IPS-18c (cell line): ENCODE results near the gene ZBTB1.
"Not testable (repeated sequence)": the region's sequence is repeated elsewhere in the genome, so short reads cannot be mapped to it uniquely, and the experiment has no call there.

Experiments
- H3K4me3 ChIP-seq: 2 replicates; pipeline ENCODE4 v1.7.0; 2013; ENCODE audit warnings: low read depth, mild to moderate bottlenecking, low read length, moderate library complexity; ENCODE audit not compliant: insufficient read depth
- H3K9me3 ChIP-seq: one replicate; pipeline ENCODE4 v1.6.1; 2013; ENCODE audit warnings: mild to moderate bottlenecking, low read length, moderate library complexity; ENCODE audit not compliant: control insufficient read depth, insufficient read depth

The ZBTB1 gene

GRCh38 chr14:64542836-64543201 lies 38.2 kb downstream of the ZBTB1 start:
- Histone ChIP-seq H3K9me3 (peaks cover 11% of the 10 kb centered on the region), H3K4me3 (peak overlapping the region; percentile 36; the same call in 1 of the 2 replicates)

GRCh38 chr14:64544607-64545312 lies 40.2 kb downstream of the ZBTB1 start:
- H3K4me3 ChIP-seq, result no peak overlapping the region
- H3K9me3 ChIP-seq, result peaks cover 11% of the 10 kb centered on the region

GRCh38 chr14:64549016-64549415 lies 44.4 kb downstream of the ZBTB1 start:
- Histone ChIP-seq H3K4me3 (no peak overlapping the region), H3K9me3 (no peaks in the 10 kb centered on the region)

DNA sequence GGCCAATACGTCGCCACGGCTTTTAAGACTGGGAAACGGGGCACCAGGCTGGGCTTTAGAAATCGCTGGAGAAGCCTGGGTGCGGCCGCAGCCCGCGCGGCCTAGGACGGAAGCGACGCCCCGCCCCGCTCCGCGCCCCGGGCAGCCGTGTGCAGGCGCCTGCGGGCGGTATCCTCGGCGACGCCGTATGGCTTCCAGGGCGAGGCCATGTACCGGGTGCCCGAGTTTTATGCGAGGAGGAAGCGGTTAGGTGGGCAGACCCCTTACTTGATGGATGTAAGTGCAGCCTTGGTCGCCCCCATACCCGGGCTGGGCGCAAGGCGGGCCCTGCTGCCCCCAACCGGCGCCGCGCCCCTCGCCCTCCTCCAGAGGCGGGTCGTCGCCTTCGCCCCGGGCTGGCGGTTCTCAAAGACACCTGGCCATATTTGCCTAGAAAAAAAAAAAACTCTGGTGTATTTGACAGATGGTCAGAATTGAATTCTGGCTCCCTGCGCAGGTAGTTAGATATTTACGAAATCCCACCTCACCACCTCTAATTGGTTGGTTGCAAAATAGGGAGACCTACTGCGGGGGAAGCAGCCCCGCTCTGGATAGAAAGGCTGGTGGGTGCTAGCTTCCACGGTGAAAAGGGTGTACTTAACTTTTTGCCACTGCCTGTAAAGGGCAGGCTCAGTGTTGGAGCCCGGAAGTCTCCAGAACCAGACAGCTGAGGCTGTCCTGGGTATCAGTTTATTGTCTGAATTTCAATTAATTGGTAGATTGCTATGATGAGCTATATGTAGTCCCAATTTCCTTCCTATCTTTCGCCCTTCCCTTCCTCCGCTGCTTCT lies 45.4 kb downstream of the ZBTB1 start, which contains the start of gene PPP1R36:
TSS of gene PPP1R36 (plus strand) at position 171 of the 830 bp plus-strand sequence. CDS start at position 208, 37 bp downstream.
- peak within 1 kb of the TSS; percentile 65 for H3K4me3 ChIP-seq

GRCh38 chr14:64550621-64551333 lies 46.2 kb downstream of the ZBTB1 start:
- H3K4me3 ChIP-seq, result peak overlapping the region; percentile 65
- no peaks in the 10 kb centered on the region for H3K9me3 ChIP-seq

More for the DNA sequence above, 45.4 kb downstream of the ZBTB1 start, which contains the start of gene PPP1R36:
- no peaks in the 10 kb centered on the region for H3K9me3 ChIP-seq

DNA sequence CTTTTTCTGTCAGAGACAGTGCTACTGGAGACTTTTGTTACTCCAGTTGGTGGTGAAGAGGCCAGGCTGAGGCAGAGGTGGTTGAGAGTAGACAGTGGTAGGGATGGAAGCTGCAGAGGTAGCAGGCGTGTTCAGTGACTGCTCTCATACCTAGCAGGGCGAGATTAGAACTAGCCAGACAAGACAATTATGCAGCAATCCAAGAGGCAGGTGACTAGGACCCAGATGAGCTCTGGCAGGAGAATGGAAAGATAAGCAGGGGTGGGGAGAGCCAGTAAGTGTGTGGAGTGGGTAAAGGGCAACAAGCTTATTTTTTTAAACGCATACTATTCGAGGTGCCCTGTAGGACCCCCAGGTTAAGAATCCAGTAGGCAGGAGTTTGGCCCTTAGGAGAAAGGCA lies 50.0 kb downstream of the ZBTB1 start:
- no peaks in the 10 kb centered on the region for H3K9me3 ChIP-seq
- no peak overlapping the region for H3K4me3 ChIP-seq

GRCh38 chr14:64556526-64556925 lies 52.0 kb downstream of the ZBTB1 start:
- H3K9me3 ChIP-seq, result no peaks in the 10 kb centered on the region
- no peak overlapping the region for H3K4me3 ChIP-seq

- H3K9me3 ChIP-seq, H3K4me3 ChIP-seq: not testable (repeated sequence)
These were observed 53.6 kb downstream of the ZBTB1 start for GRCh38 chr14:64558216-64558615.

GRCh38 chr14:64561631-64562030 lies 57.1 kb downstream of the ZBTB1 start:
- no peak overlapping the region for H3K4me3 ChIP-seq

DNA sequence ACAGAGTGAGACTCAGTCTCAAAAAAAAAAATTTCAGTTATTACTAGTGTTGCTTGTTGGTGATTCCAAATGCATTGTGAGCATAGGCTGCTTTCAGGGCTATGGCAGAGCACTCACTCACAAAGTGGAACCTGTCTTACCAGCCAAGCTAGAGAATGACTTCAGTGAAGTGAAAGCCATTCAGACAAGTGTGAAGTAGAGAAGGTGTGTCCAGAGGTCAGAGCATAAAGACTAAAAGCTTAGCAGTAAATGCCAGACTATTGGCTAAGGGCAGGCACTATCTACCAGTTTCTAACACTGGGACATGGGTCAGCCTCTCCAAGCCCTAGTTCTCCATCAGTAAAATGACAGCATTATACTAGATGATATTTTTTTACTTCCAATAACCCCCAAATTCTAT lies 57.9 kb downstream of the ZBTB1 start:
- Histone ChIP-seq H3K4me3 (no peak overlapping the region), H3K9me3 (no peaks in the 10 kb centered on the region)

More at GRCh38 chr14:64561631-64562030, 57.1 kb downstream of the ZBTB1 start:
- no peaks in the 10 kb centered on the region for H3K9me3 ChIP-seq

DNA sequence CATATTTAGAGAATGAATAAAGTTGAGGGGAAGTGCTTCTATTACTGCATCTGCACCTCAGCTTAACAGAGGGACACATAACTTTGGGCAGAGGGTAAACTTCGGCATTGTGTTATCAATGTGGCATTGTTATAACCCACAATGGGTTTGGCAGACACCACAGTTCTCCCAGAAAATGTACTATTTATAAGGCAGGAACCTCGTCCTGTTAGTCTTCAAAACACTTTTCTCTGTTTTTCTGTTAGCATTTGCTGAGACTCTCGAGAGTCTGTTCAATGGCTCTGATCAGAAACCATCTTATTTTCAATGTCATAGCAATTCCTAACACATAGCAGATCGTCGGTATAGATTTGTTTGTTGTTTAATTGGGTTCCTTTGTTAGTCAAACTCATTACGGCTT lies 59.1 kb downstream of the ZBTB1 start:
- no peak overlapping the region for H3K4me3 ChIP-seq
- H3K9me3 ChIP-seq, result no peaks in the 10 kb centered on the region

- no peak overlapping the region for H3K4me3 ChIP-seq
- H3K9me3 ChIP-seq, result no peaks in the 10 kb centered on the region
These were observed 62.1 kb downstream of the ZBTB1 start for GRCh38 chr14:64566651-64567122.

GRCh38 chr14:64569138-64569631 lies 64.6 kb downstream of the ZBTB1 start:
- H3K9me3 ChIP-seq, result no peaks in the 10 kb centered on the region
- H3K4me3 ChIP-seq, result no peak overlapping the region

GRCh38 chr14:64569646-64570045 lies 65.1 kb downstream of the ZBTB1 start:
- H3K9me3 ChIP-seq, result not testable (repeated sequence)

DNA sequence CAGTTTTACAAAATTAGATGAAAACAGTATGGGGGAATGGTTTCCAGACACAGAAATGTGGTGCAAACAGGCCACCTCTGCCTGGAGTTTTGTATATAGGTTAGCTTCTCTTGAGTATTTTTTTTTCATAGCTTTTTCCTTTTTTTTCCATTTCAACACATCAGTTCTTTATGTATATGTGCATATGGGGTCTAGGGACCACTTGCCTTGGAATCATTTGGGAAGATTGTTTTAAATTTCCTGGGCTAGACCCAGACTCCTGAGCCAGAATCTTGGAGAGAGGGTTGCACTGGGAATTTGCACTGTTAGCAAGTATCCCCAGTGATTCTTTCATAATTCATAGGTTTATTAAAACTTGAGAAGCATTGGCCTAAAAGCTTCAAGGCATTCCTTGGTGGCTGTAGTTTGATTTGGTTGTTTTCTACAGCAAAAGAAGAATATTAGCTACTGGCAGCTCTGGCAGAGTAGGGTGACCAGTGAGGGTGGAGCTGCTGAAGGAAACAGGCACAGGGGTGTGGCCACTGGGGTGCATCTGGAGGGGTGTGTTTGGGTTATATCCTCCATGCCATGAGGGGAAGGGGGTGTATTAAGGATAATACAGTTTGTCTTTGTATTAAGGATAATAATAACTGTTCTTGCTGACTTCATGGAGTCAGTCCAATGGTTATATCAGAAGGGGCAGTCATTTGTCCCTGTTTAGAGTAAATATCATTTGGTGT lies 68.0 kb downstream of the ZBTB1 start:
- Histone ChIP-seq H3K9me3 (no peaks in the 10 kb centered on the region), H3K4me3 (no peak overlapping the region)

More at GRCh38 chr14:64569646-64570045, 65.1 kb downstream of the ZBTB1 start:
- not testable (repeated sequence) for H3K4me3 ChIP-seq

DNA sequence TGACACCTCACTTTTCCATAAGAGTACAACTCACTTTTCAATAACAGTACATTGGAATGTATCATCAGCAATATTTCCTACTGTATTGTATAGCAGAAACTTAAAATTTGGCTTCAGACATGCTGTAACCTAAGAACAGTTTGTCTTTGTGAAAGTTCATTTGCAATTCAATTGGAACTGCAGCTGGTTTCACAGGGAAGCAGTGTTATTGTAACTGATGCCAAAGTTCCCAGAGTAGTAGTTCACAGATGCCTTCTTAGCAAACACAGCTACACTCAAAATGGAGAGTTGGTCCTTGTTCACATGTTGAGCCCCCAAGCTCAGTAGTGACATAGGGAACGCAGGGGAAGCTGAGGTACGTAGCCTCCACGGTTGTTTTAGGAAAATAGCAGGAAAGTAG lies 68.5 kb downstream of the ZBTB1 start:
- H3K9me3 ChIP-seq, result no peaks in the 10 kb centered on the region
- H3K4me3 ChIP-seq, result no peak overlapping the region
